ENCODE measurements around the gene DPYD. TPM values are rescaled to one million over a fixed set of nuclear protein-coding genes. Genes with fewer than 3 reads are reported as not detected.

Gene DPYD
- total RNA-seq, 1 experiment from 2014 or later, result 12.8 TPM

DNA sequence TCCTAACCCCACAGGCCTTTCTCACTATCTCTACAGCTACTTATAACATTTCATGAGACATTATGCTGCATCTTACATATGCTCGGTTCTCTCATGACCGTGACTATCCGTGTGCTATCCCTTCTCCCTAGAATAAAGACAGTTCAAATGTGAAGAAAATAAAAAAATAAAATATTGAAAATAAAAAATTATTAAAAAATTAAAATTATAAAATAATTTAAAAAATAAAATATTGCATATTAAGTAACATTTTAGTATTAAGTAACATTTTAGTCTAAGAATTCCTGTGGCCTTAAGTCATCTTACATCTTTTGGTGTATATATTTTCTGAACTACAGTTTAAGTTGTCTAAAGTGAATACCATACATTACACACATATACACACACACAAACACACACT, 415.5 kb downstream of the DPYD start:
- no peaks in the 10 kb centered on the region for H3K9me2 ChIP-seq (replicated peaks; ENCODE audit: low read length)
- H3K27me3 ChIP-seq (ENCODE audit: low read length), result no peaks in the 10 kb centered on the region
- H3K9ac ChIP-seq (ENCODE audit: low read length), result no peak overlapping the region
- intact Hi-C loops (cut with micrococcal nuclease), result no loop called here
- no peak overlapping the region for H3K4me2 ChIP-seq (ENCODE audit: low read length)
- no peaks in the 10 kb centered on the region for H3K9me3 ChIP-seq (ENCODE audit: low read length)
- TF ChIP-seq EZH2 (IDR thresholded peaks at IDR 0.05; ENCODE audit: low read length, unreplicated experiment) (no peak), EZH2phosphoT487 (IDR thresholded peaks at IDR 0.05; ENCODE audit: borderline replicate concordance, low read length) (no peak)
- TF ChIP-seq, protein P1, sequence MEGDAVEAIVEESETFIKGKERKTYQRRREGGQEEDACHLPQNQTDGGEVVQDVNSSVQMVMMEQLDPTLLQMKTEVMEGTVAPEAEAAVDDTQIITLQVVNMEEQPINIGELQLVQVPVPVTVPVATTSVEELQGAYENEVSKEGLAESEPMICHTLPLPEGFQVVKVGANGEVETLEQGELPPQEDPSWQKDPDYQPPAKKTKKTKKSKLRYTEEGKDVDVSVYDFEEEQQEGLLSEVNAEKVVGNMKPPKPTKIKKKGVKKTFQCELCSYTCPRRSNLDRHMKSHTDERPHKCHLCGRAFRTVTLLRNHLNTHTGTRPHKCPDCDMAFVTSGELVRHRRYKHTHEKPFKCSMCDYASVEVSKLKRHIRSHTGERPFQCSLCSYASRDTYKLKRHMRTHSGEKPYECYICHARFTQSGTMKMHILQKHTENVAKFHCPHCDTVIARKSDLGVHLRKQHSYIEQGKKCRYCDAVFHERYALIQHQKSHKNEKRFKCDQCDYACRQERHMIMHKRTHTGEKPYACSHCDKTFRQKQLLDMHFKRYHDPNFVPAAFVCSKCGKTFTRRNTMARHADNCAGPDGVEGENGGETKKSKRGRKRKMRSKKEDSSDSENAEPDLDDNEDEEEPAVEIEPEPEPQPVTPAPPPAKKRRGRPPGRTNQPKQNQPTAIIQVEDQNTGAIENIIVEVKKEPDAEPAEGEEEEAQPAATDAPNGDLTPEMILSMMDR (conservative IDR thresholded peaks at IDR 0.05; ENCODE audit: low read depth, low read length), result no peak
- no peak overlapping the region for H3K4me3 ChIP-seq (ENCODE audit: low read length)
- no peaks in the 10 kb centered on the region for H3F3A ChIP-seq (ENCODE audit: low read length, unreplicated experiment)
- H3K27ac ChIP-seq (ENCODE audit: low read length), result no peak overlapping the region
- DNase-seq (no peak), ATAC-seq (no peak)
- no peaks in the 10 kb centered on the region for H4K20me1 ChIP-seq (ENCODE audit: low read length)
- ChIA-PET POLR2A (ENCODE audit: unreplicated experiment) (interaction anchor here (0.6 kb wide), 1 partner anchor 727 kb away, joined by 3 read pairs; no protein-coding TSS in a partner anchor), CTCF (no interaction called here)
- no peaks in the 10 kb centered on the region for H3K4me1 ChIP-seq (ENCODE audit: insufficient read depth, low read length)
- no peaks in the 10 kb centered on the region for H3K36me3 ChIP-seq (ENCODE audit: low read depth, low read length)
- no peaks in the 10 kb centered on the region for H3K79me2 ChIP-seq (ENCODE audit: low read length)
- H2AFZ ChIP-seq (ENCODE audit: low read length), result no peak overlapping the region
- BruUV-seq (replicated peaks), result no TSS peak

DNA sequence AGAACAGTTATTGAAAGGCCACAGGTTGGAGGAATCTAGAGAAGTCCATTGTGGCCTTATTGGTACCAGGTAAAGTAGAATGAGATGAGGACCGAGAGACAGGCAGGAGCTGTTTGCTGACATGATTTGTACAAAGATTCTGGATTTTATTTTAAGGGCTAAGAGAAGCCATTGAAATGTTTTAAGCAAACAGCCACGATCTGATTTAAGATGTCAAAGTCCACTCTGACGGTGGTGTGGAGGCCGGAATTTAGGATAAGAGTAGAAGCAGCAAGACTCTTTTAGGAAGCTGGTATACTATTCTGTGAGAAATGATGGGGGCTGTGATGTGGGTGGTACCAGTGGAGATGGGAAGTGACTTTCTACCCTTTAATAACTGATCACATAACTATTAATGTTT, 418.5 kb downstream of the DPYD start:
- Histone ChIP-seq H4K20me1 (ENCODE audit: low read length) (no peaks in the 10 kb centered on the region), H3K79me2 (ENCODE audit: low read length) (no peaks in the 10 kb centered on the region), H3K9me3 (ENCODE audit: low read length) (no peaks in the 10 kb centered on the region), H3K27me3 (ENCODE audit: low read length) (no peaks in the 10 kb centered on the region), H3K36me3 (ENCODE audit: low read depth, low read length) (no peaks in the 10 kb centered on the region), H3K9ac (ENCODE audit: low read length) (no peak overlapping the region), H3K4me2 (ENCODE audit: low read length) (no peak overlapping the region), H3K9me2 (replicated peaks; ENCODE audit: low read length) (no peaks in the 10 kb centered on the region), H3K4me1 (ENCODE audit: insufficient read depth, low read length) (no peaks in the 10 kb centered on the region), H3F3A (ENCODE audit: low read length, unreplicated experiment) (no peaks in the 10 kb centered on the region), H3K27ac (ENCODE audit: low read length) (no peak overlapping the region), H2AFZ (ENCODE audit: low read length) (no peak overlapping the region), H3K4me3 (ENCODE audit: low read length) (no peak overlapping the region)
- no peak for DNase-seq
- BruUV-seq (replicated peaks), result no TSS peak
- ATAC-seq, result no peak
- ChIA-PET CTCF (no interaction called here), POLR2A (ENCODE audit: unreplicated experiment) (no interaction called here)
- intact Hi-C loops (cut with micrococcal nuclease), result no loop called here
- TF ChIP-seq EZH2 (IDR thresholded peaks at IDR 0.05; ENCODE audit: low read length, unreplicated experiment), result no peak
- TF ChIP-seq, protein P1 (conservative IDR thresholded peaks at IDR 0.05; ENCODE audit: low read depth, low read length), result no peak
- TF ChIP-seq EZH2phosphoT487 (IDR thresholded peaks at IDR 0.05; ENCODE audit: borderline replicate concordance, low read length), result no peak

DNA sequence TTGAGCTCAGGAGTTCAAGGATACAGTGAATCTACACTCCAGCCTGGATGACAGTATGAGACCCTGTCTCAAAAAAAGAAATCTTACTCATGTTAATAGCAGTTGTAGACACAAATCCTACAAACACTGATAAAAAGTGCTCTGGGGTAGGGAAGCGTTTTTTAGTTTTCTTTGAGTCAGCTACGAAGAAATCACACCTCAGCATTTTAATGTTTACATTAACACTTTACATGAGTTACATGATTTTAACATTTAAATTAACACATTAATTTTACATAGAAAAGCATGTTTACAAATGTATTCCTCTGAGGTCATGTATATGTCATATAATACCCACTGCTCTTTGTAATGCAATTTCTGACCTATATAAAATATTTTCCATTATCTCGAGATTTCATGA, 419.2 kb downstream of the DPYD start:
- ATAC-seq (no peak), DNase-seq (no peak)
- TF ChIP-seq, protein P1 (conservative IDR thresholded peaks at IDR 0.05; ENCODE audit: low read depth, low read length), result no peak
- no peak for TF ChIP-seq EZH2 (IDR thresholded peaks at IDR 0.05; ENCODE audit: low read length, unreplicated experiment)
- TF ChIP-seq EZH2phosphoT487 (IDR thresholded peaks at IDR 0.05; ENCODE audit: borderline replicate concordance, low read length), result no peak
- H3K27me3 ChIP-seq (ENCODE audit: low read length), result no peaks in the 10 kb centered on the region
- no peaks in the 10 kb centered on the region for H3K4me1 ChIP-seq (ENCODE audit: insufficient read depth, low read length)
- H3K79me2 ChIP-seq (ENCODE audit: low read length), result no peaks in the 10 kb centered on the region
- no peaks in the 10 kb centered on the region for H4K20me1 ChIP-seq (ENCODE audit: low read length)
- H2AFZ ChIP-seq (ENCODE audit: low read length), result no peak overlapping the region
- H3K9me3 ChIP-seq (ENCODE audit: low read length), result no peaks in the 10 kb centered on the region
- no peaks in the 10 kb centered on the region for H3K36me3 ChIP-seq (ENCODE audit: low read depth, low read length)
- intact Hi-C loops (cut with micrococcal nuclease), result no loop called here
- no TSS peak for BruUV-seq (replicated peaks)
- H3F3A ChIP-seq (ENCODE audit: low read length, unreplicated experiment), result no peaks in the 10 kb centered on the region
- H3K9ac ChIP-seq (ENCODE audit: low read length), result no peak overlapping the region
- no peak overlapping the region for H3K4me2 ChIP-seq (ENCODE audit: low read length)
- no peak overlapping the region for H3K27ac ChIP-seq (ENCODE audit: low read length)
- H3K4me3 ChIP-seq (ENCODE audit: low read length), result no peak overlapping the region
- ChIA-PET CTCF (no interaction called here), POLR2A (ENCODE audit: unreplicated experiment) (no interaction called here)
- no peaks in the 10 kb centered on the region for H3K9me2 ChIP-seq (replicated peaks; ENCODE audit: low read length)

Measured in PC-3 (cell line).